Prostate gland (tissue), 2 donors: ENCODE data around the gene CUX1.

Experiments
- POLR2A ChIP-seq: fragments of 450-650 bp; IDR thresholded peaks from one replicate; pipeline ENCODE4 v1.6.1; 2016; ENCODE audit warnings: antibody characterized with exemption, mild to moderate bottlenecking
- POLR2AphosphoS5 ChIP-seq: sonication (generic); formaldehyde crosslinking; IDR thresholded peaks from one replicate; pipeline ENCODE4 v1.6.1; 2017; ENCODE audit warnings: antibody characterized with exemption
- TF ChIP-seq, protein P1 (sequence below), 4 experiments: fragments of 200-600 bp in 2 of 4; fragments of 450-650 bp in 2 of 4; sonication (generic) in 2 of 4; IDR thresholded peaks; 1 replicate in 3 of 4; 2 replicates in 1 of 4; pipeline ENCODE4 v1.5.1; 2016 to 2019; ENCODE audit warnings: antibody characterized with exemption in 4 of 4, mild to moderate bottlenecking in 2 of 4, moderate library complexity in 2 of 4

GRCh38 chr7:101781439-101781838, 36.0 kb upstream of the CUX1 start:
- TF ChIP-seq, protein P1, sequence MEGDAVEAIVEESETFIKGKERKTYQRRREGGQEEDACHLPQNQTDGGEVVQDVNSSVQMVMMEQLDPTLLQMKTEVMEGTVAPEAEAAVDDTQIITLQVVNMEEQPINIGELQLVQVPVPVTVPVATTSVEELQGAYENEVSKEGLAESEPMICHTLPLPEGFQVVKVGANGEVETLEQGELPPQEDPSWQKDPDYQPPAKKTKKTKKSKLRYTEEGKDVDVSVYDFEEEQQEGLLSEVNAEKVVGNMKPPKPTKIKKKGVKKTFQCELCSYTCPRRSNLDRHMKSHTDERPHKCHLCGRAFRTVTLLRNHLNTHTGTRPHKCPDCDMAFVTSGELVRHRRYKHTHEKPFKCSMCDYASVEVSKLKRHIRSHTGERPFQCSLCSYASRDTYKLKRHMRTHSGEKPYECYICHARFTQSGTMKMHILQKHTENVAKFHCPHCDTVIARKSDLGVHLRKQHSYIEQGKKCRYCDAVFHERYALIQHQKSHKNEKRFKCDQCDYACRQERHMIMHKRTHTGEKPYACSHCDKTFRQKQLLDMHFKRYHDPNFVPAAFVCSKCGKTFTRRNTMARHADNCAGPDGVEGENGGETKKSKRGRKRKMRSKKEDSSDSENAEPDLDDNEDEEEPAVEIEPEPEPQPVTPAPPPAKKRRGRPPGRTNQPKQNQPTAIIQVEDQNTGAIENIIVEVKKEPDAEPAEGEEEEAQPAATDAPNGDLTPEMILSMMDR (IDR thresholded peaks at IDR 0.05): no peak
- TF ChIP-seq POLR2A (no peak), POLR2AphosphoS5 (no peak)
